Activated CD8-positive, alpha-beta memory T cell treated with anti-CD3 and anti-CD28 coated beads, Interleukin-2, amount 50 U/mL, for 4 hours (primary cell): ENCODE data around the gene LCN6.
"Not testable (repeated sequence)": the region's sequence is repeated elsewhere in the genome, so short reads cannot be mapped to it uniquely, and the experiment has no call there.

Source experiments
- DNase-seq: peaks from one replicate; pipeline ENCODE4 v3.0.0-alpha.2; 2020

Gene LCN6

DNA sequence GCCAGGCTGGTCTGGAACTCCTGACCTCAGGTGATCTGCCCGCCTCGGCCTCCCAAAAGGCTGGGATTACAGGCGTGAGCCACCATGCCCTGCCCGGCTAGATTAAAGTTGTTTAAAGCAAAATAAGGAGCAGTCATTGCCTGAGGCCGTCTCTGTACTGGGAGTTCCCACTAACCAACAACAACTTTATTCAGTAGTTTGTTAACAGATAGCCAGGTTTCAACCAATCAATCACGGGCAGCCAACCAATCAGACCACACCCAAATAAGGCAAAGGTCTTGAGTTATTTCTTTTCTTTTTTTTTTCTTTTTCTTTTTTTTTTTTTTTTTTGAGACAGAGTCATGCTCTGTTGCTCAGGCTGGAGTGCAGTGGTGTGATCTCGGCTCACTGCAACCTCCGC lies 43.6 kb downstream of the LCN6 start:
- DNase-seq = not testable (repeated sequence)

DNA sequence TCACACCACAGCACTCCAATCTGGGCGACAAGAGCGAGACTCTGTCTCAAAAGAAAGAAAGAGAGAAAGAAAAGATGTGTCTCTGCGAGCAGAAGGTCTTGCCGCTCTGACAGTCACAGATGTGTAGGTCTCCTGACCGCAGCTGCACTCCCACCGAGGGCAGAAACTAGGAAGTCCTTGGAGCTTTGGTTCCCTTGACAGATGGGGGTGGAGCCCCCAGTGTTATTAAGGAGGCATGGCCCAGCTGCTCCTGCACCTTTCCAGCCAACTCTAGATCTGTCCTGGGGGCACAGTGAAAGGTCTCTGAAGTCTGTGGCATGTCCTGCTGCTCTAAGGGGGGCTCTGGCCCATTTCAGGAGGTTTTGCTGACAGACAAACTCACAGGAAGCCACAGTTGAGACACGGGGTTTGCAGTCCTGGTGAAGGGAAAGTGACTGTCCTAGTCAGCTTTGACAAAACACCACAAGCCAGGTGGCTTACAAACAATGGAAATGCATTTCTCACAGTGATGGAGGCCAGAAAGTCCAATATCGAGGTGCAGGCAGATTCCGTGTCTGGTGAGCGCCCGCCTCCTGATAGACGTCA lies 45.0 kb downstream of the LCN6 start:
- no peak for DNase-seq

DNA sequence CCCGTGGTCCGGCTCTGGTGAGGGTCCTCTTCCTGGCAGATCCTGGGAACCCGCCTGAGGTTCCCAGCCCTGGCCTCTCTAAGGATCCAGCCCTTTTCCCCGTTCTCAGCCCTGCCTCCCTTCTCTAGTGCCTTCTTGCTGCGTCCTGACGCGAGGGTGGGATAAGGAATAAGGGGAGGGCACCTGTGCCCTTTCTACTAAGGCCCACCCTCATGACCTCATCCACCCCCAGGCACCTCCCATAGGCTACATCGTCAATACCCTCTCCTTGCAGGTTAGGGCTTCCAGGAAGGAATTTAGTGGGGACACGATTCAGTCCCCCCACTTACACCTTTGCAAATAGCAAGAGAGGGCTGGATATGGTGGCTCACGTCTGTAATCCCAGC lies 46.7 kb downstream of the LCN6 start:
- DNase-seq = no peak

DNA sequence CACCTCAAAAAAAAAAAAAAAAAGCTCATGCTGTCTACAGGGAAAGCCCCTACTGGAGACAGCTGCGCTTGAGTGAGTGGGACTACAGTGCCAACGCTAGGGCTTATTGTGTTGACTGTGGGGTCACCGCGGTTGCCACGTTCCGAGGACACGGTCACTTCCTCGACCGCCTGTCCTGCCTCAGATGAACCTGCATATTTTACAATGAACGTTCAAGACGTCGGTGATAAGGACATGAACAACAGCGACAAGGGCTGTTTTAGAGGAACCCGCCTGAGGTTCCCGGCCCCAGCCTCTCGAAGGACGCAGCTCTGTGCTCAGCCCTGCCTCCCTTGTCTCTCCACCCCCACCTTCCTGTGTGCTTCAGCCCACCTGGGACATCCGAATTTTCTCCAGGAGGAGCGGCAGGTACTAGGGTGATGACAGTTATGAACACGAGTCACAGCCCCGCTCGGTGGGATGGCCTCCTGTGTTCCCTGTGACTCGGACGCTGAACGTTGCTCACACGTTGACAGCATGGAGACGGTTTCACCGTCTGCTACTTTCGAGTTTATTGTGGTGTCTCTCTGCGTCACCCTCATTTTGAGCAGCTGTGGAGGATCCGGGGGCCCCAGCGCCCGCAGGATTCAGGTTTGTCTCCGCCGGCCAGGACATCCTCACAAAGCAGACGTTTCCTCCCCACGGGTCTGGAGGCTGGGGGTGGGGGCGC lies 47.2 kb downstream of the LCN6 start:
- DNase-seq = peak; percentile 55

DNA sequence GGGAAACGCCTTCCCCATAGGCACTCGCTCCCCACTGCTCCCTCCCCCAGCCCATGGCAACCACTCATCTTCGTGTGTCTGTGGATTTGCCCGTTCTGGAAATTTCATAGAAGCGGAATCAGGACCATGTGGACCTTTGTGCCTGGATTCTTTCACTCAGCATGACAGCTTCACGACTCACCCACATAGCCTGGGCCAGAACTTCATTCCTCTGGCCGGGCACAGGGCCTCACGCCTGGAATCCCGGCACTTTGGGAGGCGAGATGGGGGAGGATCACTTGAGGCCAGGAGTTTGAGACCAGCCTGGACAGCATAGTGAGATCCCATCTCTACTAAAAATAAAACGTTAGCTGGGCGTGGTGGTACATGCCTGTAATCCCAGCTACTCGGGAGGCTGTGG lies 48.0 kb downstream of the LCN6 start:
- no peak for DNase-seq

DNA sequence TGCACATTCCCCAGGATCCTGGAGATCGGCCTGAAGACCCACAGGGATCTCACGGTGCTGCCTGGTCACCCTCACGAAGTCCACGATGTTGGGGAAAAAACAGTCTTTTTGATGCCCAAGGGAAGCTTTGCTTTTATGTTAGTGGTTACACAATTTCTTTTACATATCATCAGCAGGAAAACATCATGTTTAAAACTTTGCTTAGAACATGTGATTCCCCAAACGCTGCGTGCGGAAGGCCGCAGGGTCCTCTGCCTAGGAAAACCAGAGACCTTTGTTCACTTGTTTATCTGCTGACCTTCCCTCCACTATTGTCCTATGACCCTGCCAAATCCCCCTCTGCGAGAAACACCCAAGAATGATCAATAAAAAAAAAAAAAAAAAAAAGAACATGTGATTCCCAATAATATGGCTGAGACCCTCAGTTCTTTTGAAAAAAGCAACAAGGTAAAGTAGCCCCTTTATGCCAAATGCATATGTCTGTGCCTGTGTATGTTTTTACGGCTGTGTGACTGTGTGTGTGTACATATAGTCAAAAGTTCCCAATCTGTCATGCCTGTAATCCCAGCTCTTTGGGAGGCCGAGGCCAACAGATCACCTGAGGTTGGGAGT lies 49.6 kb downstream of the LCN6 start:
- no peak for DNase-seq

DNA sequence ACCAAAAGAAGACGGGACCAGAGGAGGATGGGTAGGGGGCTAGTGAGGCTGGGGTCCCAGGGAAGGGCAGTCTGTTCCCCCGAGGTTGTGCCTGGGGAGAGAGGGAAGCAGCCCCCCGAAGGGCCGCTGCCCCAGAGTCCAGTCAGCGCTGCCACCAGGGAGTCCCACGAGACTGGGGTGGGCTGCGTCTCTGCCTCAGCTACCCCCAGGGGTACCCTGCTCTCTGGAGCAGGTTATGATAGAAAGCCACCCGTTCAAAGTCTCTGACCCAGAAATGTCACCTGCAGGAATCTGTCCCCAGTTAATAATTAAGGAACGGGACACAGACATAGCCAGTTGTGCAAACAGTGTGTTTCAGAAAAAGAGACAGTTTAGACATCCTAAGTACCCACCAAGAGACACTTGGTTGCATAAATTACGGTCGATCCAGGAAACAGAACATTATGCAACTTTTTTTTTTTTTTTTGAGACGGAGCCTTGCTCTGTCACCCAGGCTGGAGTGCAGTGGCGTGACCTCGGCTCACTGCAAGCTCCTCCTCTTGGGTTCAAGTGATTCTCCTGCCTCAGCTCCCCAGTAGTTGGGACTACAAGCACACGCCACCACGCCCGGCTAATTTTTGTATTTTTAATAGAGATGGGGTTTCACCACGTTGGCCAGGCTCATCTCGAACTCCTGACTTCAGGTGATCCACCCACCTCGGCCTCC lies 50.4 kb downstream of the LCN6 start:
- DNase-seq = no peak

DNA sequence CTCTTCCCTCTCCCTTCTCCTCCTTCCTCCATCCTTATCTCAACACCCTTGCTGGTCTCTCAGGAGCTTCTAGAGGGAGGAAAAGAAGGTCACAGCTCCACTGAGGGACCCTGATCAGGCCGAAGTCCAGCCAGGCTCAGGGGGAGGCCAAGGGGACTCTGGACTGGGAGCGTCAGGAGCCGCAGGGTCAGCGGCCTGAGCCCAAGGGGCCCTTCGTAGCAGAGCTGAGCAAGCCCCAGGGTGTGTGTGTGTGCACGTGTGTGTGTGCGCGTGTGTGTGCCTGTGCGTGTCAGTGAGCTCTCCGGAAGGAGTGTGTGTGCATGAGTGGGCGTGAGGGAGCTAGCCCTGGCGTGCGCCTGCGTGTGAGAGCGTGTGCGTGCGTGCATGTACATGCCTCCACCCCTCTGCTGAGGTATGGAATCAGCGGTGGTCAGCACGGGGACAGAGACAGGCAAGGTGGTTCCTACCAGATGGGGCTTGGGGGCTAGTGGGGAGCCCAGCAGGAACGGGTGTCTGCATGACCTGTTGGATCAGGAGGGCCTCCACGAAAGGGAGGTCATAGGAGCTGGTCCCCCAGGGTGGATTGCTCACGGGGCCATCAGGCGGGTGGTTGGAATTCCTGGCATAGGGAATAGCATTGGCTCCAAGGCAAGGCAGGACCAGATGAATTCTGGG lies 51.0 kb downstream of the LCN6 start:
- no peak for DNase-seq

DNA sequence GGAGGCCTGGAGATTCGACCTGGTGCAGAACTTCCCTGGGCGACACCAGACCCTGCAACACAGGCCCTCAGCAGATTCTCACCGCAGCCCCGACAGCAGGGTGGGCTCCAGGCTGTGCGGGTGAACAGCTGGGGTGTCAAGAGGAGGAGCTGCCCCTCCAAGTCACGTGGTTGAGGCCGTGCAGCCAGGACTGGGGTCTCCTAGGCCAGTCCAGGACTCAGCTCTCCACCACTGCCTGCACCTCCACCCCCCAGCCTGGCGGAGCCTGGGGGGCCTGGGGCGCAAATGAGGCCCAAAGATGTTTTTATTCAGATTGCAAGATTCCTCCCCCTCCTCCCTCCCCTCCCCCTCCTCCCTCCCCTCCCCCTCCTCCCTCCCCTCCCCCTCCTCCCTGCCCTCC lies 51.8 kb downstream of the LCN6 start:
- DNase-seq = no peak

DNA sequence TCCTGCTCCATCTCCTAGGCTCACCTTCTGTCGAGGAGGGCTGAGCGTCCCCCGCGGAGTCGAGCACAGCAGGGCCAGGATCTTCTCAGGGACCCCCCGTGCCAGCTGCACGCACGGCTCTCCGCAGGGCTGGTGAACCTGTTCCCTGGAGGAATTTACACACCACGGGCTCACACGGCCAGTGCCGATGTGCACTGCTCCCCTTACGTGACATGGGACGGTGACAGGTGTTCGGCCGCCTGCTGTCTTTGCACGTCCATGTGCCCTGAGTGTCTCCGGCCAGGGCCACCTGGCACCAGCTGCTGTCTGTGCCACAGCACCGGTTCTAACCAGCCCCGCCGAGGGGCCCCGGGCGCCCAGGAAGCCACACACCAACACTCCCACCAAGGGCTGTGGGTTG lies 52.4 kb downstream of the LCN6 start:
- no peak for DNase-seq

DNA sequence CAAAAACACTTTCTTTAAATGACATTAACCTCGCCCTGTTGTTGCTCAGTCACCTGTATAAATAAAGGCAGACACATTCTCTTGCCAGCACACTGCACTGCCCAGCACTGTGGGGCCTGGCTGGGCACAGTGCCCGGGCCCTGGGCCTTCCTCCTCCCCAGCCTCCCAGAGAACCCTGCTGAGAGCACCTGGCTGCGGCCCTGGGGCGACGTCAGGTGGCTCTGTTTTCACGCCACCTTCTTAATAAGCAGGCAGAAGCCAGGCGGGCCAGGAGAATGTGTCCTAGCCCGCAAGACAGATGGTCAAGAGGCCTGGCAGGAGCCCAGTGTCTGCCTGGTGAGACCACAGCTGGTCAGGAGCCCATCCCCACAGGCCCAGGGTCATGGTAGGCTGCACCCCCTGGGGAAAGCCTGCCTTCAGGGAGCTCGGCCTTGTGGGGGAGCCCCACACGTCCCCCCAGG lies 52.9 kb downstream of the LCN6 start:
- DNase-seq = no peak

DNA sequence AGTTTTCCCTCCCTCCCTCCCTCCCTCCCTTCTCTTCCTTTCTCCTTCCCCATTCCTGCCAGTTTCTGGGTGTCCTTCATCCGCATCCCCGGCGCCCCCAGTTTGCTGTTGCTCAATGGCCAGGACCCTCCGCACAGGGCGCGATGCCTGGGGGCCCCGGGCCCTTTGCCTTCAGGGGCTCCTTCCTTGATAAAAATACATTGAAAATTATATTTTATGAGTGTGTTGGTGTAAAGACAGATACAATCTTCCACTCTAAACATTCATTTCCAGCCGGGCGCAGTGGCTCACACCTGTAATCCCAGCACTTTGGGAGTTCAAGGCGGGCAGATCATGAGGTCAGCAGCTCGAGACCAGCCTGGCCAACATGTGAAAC lies 53.5 kb downstream of the LCN6 start:
- DNase-seq = no peak

DNA sequence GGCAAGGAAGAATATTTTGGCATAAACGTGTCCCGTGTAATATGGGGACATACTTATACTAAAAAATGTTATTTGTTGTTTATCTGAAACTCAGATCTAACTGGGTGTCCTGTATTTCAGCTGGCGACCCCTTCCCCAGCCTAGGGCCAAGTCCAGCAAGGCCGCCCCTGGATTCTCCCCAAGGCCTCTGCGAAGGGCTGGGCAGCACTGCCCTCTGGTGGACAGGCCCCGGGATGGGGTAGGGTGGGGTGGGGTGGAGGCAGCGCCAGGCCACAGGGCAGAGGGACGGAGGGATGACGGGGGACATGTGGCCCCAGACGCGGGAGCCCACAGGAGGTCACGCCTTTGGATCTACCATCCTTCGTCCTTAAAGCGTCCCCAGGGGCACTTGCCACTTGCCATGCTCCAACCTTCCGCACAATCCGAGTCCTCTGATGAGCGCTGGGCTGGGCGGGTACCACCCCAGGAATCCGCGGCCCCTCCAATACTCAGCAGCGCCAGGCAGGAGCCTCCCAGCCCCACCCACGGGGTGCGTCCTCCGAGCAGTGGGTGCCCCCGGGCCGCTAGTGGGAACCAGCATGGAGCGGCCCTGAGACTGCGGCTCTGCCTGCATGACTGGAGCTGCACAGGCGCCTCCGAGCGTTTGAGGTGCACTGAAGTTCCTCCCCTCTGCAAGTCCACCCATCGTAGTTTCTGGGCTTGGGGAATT lies 54.0 kb downstream of the LCN6 start:
- no peak for DNase-seq
